ENCODE results near the gene RNF146. TPM values are rescaled to one million over a fixed set of nuclear protein-coding genes. Genes with fewer than 3 reads are reported as not detected.

The RNF146 gene
- 222 and 244 TPM in 2 replicates for polyA plus RNA-seq
- 174 and 198 TPM in 2 replicates for polyA minus RNA-seq

- peak within 1 kb of the TSS; percentile 83 for H3K4me2 ChIP-seq (ENCODE audit: low read length)
- peak within 1 kb of the TSS; percentile 90 for H3K4me3 ChIP-seq (ENCODE audit: low read length)
- H3K27ac ChIP-seq (ENCODE audit: low read length) = peak within 1 kb of the TSS; percentile 96
- TF ChIP-seq CTCF (IDR thresholded peaks at IDR 0.05; ENCODE audit: poor library complexity, severe bottlenecking) (peak; percentile 96), REST (IDR thresholded peaks at IDR 0.05; ENCODE audit: borderline replicate concordance) (no peak), EP300 (conservative IDR thresholded peaks at IDR 0.05; ENCODE audit: poor library complexity, severe bottlenecking) (peak; percentile 53), RAD21 (conservative IDR thresholded peaks at IDR 0.05) (peak; percentile 64), POLR2AphosphoS5 (IDR thresholded peaks at IDR 0.05) (no peak), TAF1 (IDR thresholded peaks at IDR 0.05; ENCODE audit: low read depth) (no peak), EZH2 (IDR thresholded peaks at IDR 0.05; ENCODE audit: borderline replicate concordance, insufficient read depth, low read length, poor library complexity, severe bottlenecking) (no peak), MXI1 (conservative IDR thresholded peaks at IDR 0.05; ENCODE audit: poor library complexity, severe bottlenecking) (peak; percentile 62), SMC3 (conservative IDR thresholded peaks at IDR 0.05; ENCODE audit: poor library complexity) (peak; percentile 77)
- no peaks in the 10 kb centered on the region for H3K27me3 ChIP-seq (ENCODE audit: insufficient read depth, low read depth, low read length)
- H4K20me1 ChIP-seq (ENCODE audit: insufficient read depth) = no peaks in the 10 kb centered on the region
- no peaks in the 10 kb centered on the region for H3F3A ChIP-seq (ENCODE audit: insufficient read depth, low read length, poor library complexity, severe bottlenecking)
- no peaks in the 10 kb centered on the region for H3K9me2 ChIP-seq (ENCODE audit: insufficient read depth, low read length)
- H3K9ac ChIP-seq (ENCODE audit: low read length) = peak within 1 kb of the TSS; percentile 99
- H3K9me3 ChIP-seq (ENCODE audit: low read length) = no peaks in the 10 kb centered on the region
- H3K79me2 ChIP-seq (replicated peaks; ENCODE audit: insufficient read depth, low read length) = peaks cover 42% of the 10 kb centered on the region
- no peaks in the 10 kb centered on the region for H3K36me3 ChIP-seq (ENCODE audit: insufficient read depth, low read length)
- peak within 1 kb of the TSS; percentile 71 for H2AFZ ChIP-seq (ENCODE audit: low read depth, low read length)
Observed at GRCh38 chr6:127266178-127266891, at the start of gene RNF146. Gene RNF146 (plus strand): TSS chr6:127266864. CDS start chr6:127280339, 13,475 bp downstream.

GRCh38 chr6:127219869-127220268, 46.8 kb upstream of the RNF146 start:
- no peak for TF ChIP-seq EP300 (conservative IDR thresholded peaks at IDR 0.05; ENCODE audit: poor library complexity, severe bottlenecking)
- TF ChIP-seq RAD21 (conservative IDR thresholded peaks at IDR 0.05) = no peak
- TF ChIP-seq REST (IDR thresholded peaks at IDR 0.05; ENCODE audit: borderline replicate concordance) = no peak
- no peak for TF ChIP-seq TAF1 (IDR thresholded peaks at IDR 0.05; ENCODE audit: low read depth)
- no peak for TF ChIP-seq POLR2AphosphoS5 (IDR thresholded peaks at IDR 0.05)
- TF ChIP-seq CTCF (IDR thresholded peaks at IDR 0.05; ENCODE audit: poor library complexity, severe bottlenecking) = no peak
- TF ChIP-seq MXI1 (conservative IDR thresholded peaks at IDR 0.05; ENCODE audit: poor library complexity, severe bottlenecking) = no peak
- no peak for TF ChIP-seq SMC3 (conservative IDR thresholded peaks at IDR 0.05; ENCODE audit: poor library complexity)
- no peak for TF ChIP-seq EZH2 (IDR thresholded peaks at IDR 0.05; ENCODE audit: borderline replicate concordance, insufficient read depth, low read length, poor library complexity, severe bottlenecking)
- H3K27me3 ChIP-seq (ENCODE audit: insufficient read depth, low read depth, low read length) = no peaks in the 10 kb centered on the region
- no peak overlapping the region for H2AFZ ChIP-seq (ENCODE audit: low read depth, low read length)
- H3K27ac ChIP-seq (ENCODE audit: low read length) = no peak overlapping the region
- H3K4me2 ChIP-seq (ENCODE audit: low read length) = no peak overlapping the region
- H3K9me2 ChIP-seq (ENCODE audit: insufficient read depth, low read length) = no peaks in the 10 kb centered on the region
- H3F3A ChIP-seq (ENCODE audit: insufficient read depth, low read length, poor library complexity, severe bottlenecking) = no peaks in the 10 kb centered on the region
- H3K9ac ChIP-seq (ENCODE audit: low read length) = no peak overlapping the region
- no peaks in the 10 kb centered on the region for H3K9me3 ChIP-seq (ENCODE audit: low read length)
- H3K36me3 ChIP-seq (ENCODE audit: insufficient read depth, low read length) = no peaks in the 10 kb centered on the region
- no peaks in the 10 kb centered on the region for H3K79me2 ChIP-seq (replicated peaks; ENCODE audit: insufficient read depth, low read length)
- H3K4me3 ChIP-seq (ENCODE audit: low read length) = no peak overlapping the region
- H4K20me1 ChIP-seq (ENCODE audit: insufficient read depth) = no peaks in the 10 kb centered on the region
